Peyer's patch (tissue), 4 donors: ENCODE results near the gene TECTB.

Source experiments
- POLR2A ChIP-seq, 2 donors: fragments of 450-650 bp; IDR thresholded peaks; one replicate each; pipeline ENCODE4 v1.5.1; 2017; ENCODE audit warnings: antibody characterized with exemption in 2 of 2, mild to moderate bottlenecking in 2 of 2, moderate library complexity in 2 of 2
- TF ChIP-seq, protein P1 (sequence below), 6 experiments: fragments of 450-650 bp in 4 of 6; fragments of 200-600 bp in 2 of 6; sonication (generic) in 1 of 6; IDR thresholded peaks; one replicate each; pipeline ENCODE4 v1.5.1; 2017 to 2019; ENCODE audit warnings: antibody characterized with exemption in 6 of 6, mild to moderate bottlenecking in 3 of 6, moderate library complexity in 1 of 6

DNA sequence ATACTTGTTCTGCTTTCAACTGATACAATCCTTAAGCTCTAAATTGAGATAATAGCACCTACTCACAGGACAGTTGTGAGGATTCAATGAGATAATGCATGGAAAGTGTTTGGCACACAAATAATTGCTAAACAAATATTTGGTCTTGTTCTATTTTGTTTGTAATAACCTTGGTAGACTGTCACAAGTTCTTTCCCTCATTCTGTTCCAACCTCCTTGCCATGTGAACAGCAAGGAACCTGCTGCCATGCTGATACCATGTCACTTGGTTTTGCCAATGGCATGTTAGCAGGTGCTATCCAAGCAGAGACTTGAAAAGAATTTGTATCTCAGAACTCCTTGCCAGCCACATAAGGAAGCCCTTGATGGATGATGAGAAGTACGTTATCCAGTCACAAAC lies 24.8 kb upstream of the TECTB start:
- TF ChIP-seq, protein P1, sequence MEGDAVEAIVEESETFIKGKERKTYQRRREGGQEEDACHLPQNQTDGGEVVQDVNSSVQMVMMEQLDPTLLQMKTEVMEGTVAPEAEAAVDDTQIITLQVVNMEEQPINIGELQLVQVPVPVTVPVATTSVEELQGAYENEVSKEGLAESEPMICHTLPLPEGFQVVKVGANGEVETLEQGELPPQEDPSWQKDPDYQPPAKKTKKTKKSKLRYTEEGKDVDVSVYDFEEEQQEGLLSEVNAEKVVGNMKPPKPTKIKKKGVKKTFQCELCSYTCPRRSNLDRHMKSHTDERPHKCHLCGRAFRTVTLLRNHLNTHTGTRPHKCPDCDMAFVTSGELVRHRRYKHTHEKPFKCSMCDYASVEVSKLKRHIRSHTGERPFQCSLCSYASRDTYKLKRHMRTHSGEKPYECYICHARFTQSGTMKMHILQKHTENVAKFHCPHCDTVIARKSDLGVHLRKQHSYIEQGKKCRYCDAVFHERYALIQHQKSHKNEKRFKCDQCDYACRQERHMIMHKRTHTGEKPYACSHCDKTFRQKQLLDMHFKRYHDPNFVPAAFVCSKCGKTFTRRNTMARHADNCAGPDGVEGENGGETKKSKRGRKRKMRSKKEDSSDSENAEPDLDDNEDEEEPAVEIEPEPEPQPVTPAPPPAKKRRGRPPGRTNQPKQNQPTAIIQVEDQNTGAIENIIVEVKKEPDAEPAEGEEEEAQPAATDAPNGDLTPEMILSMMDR (IDR thresholded peaks at IDR 0.05), result no peak
- no peak for TF ChIP-seq POLR2A (IDR thresholded peaks at IDR 0.05)
